G401.6 (cell line): ENCODE measurements around the gene FAM186B.

ENCODE experiments used
- FAIRE-seq: peaks from 2 replicates; lab custom pipeline; 2012; peaks lifted over from hg19 to GRCh38; lab: Jason Lieb, UNC

Gene FAM186B

GRCh38 chr12:49566361-49566760 lies 39.1 kb downstream of the FAM186B start:
- no peak for FAIRE-seq

- FAIRE-seq: no peak
Observed at GRCh38 chr12:49565406-49566265, 39.8 kb downstream of the FAM186B start.

DNA sequence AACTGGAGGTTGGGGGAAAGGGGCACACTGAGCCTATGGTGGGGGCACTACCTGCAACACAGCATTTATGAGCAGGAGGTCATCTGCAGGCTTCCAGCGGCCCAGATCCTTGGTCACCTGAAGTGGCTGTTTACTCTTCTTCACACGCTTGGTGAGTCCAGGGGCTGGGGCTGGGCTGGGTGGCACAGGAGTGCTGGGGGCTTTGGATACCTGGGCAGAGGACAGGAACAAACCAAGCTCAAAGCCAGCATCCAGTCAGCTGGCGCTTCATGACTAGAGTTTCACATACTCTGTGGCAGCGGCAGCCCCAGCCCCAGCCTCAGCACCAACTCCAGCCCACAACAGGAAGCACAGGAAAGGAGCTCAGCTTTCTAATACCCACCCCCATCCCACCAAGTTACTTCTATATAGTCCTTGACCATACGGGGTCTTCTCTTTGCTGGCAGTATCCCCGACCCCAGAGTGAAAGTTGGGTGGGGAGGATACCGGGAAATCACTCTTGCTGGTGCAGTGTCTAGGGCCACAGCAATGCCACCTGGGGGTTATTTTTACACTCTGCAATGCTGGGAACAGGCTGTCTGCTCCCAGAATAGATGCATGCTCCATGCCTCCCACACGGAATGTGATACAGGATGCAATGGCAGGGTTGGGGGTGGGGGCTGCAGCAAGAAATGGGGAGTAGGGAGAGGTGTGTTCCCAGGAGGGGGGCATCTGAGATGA lies 40.6 kb downstream of the FAM186B start:
- FAIRE-seq: no peak

DNA sequence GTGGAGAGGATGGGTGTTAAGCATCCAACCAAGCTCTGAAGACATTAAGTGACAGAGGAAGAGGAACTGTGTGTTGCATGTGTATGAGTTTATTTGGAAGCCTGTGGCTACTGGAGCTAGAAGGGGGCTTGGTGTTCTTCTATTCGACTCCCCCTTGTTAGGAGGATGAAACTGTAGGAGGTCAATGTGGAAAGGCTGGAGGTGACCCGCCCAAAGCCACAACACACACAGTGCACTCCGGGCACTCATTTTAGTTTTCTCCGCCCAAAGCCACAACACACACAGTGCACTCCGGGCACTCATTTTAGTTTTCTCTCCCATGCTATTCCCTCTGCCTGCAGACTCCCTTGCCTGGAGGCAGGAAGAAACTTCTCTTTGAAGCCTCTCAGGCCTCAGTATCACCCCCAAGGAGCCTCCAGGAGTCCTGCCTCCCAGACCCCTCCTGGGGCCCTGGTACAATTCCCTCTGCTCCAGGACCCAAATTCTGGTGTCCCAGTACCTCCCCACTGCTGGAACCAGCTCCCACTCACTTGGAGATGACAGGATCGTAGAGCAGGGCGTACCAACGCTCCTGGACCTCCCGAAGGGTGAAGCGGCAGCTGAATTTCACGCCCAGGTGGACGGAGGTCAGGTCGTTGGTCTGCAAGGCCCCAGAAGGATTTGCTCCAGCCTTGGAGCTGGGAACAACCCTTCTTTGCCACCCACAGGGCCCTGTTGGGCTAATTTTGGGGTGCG lies 41.3 kb downstream of the FAM186B start:
- no peak for FAIRE-seq

DNA sequence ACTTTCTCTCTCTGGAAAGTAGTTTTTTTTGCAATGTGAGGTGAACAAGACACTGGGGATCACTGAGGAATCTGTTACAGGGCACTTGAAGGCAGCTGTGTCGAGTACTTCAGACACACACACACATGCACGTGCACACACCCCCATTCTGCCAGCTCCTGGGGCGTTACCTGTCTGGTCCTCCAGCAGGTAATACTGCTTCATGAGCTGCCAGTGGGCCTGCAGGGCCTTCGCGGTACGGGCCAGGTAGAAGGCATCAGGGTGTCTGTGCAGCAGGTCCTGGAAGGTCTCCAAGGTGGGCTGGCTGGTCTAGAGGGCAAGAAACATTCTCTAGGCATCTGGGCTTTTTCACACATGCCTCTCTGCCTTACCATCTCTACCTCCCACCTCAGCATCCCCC lies 42.6 kb downstream of the FAM186B start:
- FAIRE-seq: no peak

GRCh38 chr12:49562233-49562632 lies 43.2 kb downstream of the FAM186B start:
- FAIRE-seq: no peak

- FAIRE-seq: no peak
Observed at GRCh38 chr12:49560695-49561094, 44.7 kb downstream of the FAM186B start.

DNA sequence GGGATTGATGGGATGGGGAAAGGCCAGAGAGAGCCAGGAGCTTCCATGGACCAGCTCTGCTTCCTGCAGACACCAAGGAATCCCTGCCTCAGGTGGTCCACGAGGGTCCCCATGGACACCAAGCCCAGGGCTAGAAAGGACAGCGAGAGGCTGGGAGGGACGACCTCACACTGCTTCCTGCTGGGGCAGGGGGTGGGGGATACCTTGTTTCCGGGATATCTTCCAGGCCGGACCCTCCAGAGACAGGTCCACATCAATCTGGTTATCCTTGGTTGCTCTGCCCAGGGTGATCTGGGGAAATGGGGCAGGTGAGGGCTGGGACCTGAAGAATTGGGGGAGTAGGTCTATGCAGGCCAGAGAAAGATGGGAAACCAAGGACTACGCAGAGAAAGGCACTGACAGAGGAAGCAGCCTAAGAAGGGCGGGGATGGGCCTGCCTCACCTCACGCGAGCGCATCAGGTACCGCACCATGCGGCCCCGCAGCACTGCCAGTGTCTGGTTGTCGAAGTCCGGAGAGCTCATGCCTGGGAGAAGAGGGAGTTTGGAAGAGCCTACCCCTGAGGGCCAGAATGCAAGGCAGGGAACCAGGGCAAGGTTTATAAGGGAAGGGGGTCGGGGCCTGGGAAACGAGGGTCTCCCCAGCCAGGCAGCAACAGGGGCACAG lies 46.3 kb downstream of the FAM186B start:
- FAIRE-seq: no peak

DNA sequence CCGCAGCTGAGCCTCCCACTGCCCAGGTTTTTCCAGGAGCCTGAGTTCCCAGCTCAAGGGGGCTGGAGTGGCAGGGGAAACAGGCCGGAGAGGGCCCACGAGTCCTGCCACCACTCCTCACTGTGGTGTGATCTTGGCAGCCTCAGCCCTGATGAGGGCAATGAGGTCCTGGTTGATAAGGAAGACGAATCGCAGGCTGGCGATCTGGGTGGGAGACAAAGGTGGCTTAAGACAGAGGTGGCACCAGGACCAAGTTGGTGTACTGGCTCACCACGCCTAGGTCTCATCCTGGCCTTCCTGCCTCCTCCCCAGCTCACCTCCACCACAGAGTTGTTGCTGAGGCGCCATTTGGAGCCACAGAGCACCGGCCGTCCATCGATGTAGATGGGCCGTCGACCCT lies 46.9 kb downstream of the FAM186B start:
- no peak for FAIRE-seq

- FAIRE-seq: no peak
Observed at GRCh38 chr12:49557917-49558215, 47.6 kb downstream of the FAM186B start.

- no peak for FAIRE-seq
Observed at GRCh38 chr12:49557187-49557916, 48.1 kb downstream of the FAM186B start.

DNA sequence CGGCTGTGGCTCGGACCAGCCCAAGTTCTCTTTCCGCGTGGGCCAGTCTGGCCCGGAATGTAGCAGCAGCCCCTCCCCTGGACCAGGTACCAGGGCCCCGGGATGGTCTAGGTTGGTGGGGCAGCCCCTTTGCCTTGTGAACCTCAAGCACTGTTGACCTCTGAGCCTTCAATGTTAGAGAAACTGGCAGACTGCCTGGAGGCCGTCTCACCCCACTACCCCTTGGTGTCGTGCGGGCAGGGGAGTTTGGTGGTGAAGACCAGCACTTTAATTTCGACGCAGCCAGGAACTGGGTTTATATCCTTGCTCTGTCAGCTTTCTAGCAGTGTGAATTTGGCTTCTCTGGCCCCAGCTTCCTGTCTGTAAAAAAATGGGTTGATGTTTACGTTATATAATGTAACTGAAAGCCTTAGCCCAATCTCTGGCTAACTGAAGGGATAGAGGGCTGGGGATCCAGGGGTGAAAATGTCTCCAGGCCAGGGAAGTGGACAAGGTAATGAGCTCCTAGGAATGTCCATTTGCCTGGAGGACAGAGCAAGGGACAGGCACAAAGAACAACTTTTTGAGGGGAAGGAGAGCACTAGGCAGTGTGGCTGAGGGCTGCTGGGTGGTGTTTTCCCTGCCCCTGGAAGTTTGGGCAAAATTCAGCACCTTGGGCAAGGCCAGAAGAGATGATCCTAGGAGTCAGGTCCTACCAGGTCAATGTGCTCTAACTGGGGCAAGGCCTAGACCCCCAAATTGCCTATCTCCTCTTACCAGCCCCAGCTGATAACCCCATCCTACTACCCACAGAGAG lies 48.9 kb downstream of the FAM186B start:
- FAIRE-seq: no peak

DNA sequence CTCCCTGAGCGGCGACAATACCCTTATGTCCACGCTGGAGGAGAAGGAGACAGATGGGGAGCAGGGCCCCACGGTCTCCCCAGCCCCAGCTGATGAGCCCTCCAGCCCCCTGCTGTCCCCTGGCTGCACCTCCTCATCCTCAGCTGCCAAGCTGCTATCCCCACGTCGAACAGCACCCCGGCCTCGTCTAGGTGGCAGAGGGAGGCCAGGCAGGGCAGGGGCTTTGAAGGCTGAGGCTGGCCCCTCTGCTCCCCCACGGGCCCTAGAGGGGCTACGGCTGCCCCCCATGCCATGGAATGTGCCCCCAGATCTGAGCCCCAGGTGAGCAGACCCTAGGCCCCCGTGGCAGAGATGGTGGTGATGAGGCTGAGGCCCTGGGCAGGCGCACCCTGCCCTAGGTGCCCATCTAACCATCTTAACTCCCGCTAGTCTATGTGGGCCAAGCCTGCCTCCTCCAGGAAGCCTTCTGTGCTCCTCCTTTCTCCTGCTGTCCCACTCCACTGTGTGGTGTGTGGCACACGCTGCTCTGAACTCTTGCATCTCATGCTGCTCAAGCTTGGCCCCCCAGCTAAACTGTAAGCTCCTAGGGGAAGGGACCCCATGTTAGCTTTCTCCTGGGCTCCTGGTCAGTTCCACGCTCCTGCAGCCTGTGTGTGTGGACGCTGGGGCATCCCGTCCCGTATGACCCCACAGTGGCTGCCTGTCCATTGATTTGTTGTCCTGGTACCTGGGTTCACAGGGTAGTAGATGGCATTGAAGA lies 49.6 kb downstream of the FAM186B start:
- no peak for FAIRE-seq

- FAIRE-seq: no peak
Observed at GRCh38 chr12:49554266-49554665, 51.2 kb downstream of the FAM186B start.

GRCh38 chr12:49553512-49554088 lies 51.8 kb downstream of the FAM186B start:
- peak; percentile 87 for FAIRE-seq

- no peak for FAIRE-seq
Observed at GRCh38 chr12:49552899-49553298, 52.5 kb downstream of the FAM186B start.

- FAIRE-seq: no peak
Observed at GRCh38 chr12:49552425-49552824, 53.0 kb downstream of the FAM186B start.

- no peak for FAIRE-seq
Observed at GRCh38 chr12:49552014-49552413, 53.4 kb downstream of the FAM186B start.

- no peak for FAIRE-seq
Observed at GRCh38 chr12:49550693-49551252, 54.7 kb downstream of the FAM186B start.
